ENCODE results near the gene IER2. TPM values are rescaled to one million over a fixed set of nuclear protein-coding genes. Genes with fewer than 3 reads are reported as not detected.
A peak's percentile ranks its signal among the peaks of the same experiment; 100 is the strongest.

The IER2 gene
- total and polyA plus RNA-seq, 2 donors (not counting 1 experiment from before 2014, with no cell fraction given): 16.5 to 26.4 TPM

- no peak for DNase-seq (ENCODE audit: low read depth in 2 of 2)
- no peaks in the 10 kb centered on the region for H3K9me3 ChIP-seq (ENCODE audit: control insufficient read depth, insufficient read depth, low read depth, low read length)
These were observed 20.9 kb downstream of the IER2 start for GRCh38 chr19:13171146-13171545.

GRCh38 chr19:13172346-13173138, 22.3 kb downstream of the IER2 start:
- no peak overlapping the region for H3K4me3 ChIP-seq (replicated peaks in 1 of 4; ENCODE audit: control extremely low read depth in 1 of 4, insufficient read depth in 1 of 4, low read depth in 3 of 4, low read length in 4 of 4)
- TF ChIP-seq CTCF (conservative IDR thresholded peaks at IDR 0.05 in 1 of 2, IDR thresholded peaks at IDR 0.05 in 1 of 2; ENCODE audit: low read depth in 1 of 2, low read length in 2 of 2) (no peak), EZH2 (IDR thresholded peaks at IDR 0.05; ENCODE audit: low read length, missing control alignments) (no peak)
- DNase-seq (ENCODE audit: low read depth in 2 of 2): peak; percentile 85 to 87

More at GRCh38 chr19:13171146-13171545, 20.9 kb downstream of the IER2 start:
- TF ChIP-seq EZH2 (IDR thresholded peaks at IDR 0.05; ENCODE audit: low read length, missing control alignments): no peak
- Histone ChIP-seq H3K4me3 (replicated peaks in 1 of 4; ENCODE audit: control extremely low read depth in 1 of 4, insufficient read depth in 1 of 4, low read depth in 3 of 4, low read length in 4 of 4) (no peak overlapping the region), H3K9ac (ENCODE audit: insufficient read depth, low read length) (no peak overlapping the region), H2AFZ (ENCODE audit: low read length) (no peak overlapping the region), H3K4me2 (ENCODE audit: extremely low read depth, insufficient read depth, low read length) (no peak overlapping the region), H3K79me2 (ENCODE audit: control insufficient read depth, insufficient read depth, low read length) (no peaks in the 10 kb centered on the region), H3K27ac (ENCODE audit: insufficient read depth, low read length) (no peak overlapping the region), H3K4me1 (ENCODE audit: control insufficient read depth, extremely low read depth, insufficient read depth, low read length) (peaks cover 31% of the 10 kb centered on the region), H4K20me1 (ENCODE audit: control insufficient read depth, extremely low read depth, insufficient read depth, low read length) (no peaks in the 10 kb centered on the region), H3K27me3 (ENCODE audit: control insufficient read depth, insufficient read depth, low read length) (no peaks in the 10 kb centered on the region), H3K36me3 (ENCODE audit: control insufficient read depth, insufficient read depth, low read length) (no peaks in the 10 kb centered on the region)

GRCh38 chr19:13173139-13173737, 23.0 kb downstream of the IER2 start:
- H3K79me2 ChIP-seq (ENCODE audit: control insufficient read depth, insufficient read depth, low read length): no peaks in the 10 kb centered on the region
- H3K9ac ChIP-seq (ENCODE audit: insufficient read depth, low read length): no peak overlapping the region
- peak overlapping the region; percentile 75 for H3K27ac ChIP-seq (ENCODE audit: insufficient read depth, low read length)
- peaks cover 23% of the 10 kb centered on the region for H3K4me1 ChIP-seq (ENCODE audit: control insufficient read depth, extremely low read depth, insufficient read depth, low read length)
- DNase-seq (ENCODE audit: low read depth in 2 of 2): no peak
- H3K9me3 ChIP-seq (ENCODE audit: control insufficient read depth, insufficient read depth, low read depth, low read length): no peaks in the 10 kb centered on the region
- peak overlapping the region; percentile 14 for H2AFZ ChIP-seq (ENCODE audit: low read length)
- no peak overlapping the region for H3K4me2 ChIP-seq (ENCODE audit: extremely low read depth, insufficient read depth, low read length)
- no peak for TF ChIP-seq EZH2 (IDR thresholded peaks at IDR 0.05; ENCODE audit: low read length, missing control alignments)
- TF ChIP-seq CTCF (conservative IDR thresholded peaks at IDR 0.05 in 1 of 2, IDR thresholded peaks at IDR 0.05 in 1 of 2; ENCODE audit: low read depth in 1 of 2, low read length in 2 of 2): no peak
- no peaks in the 10 kb centered on the region for H4K20me1 ChIP-seq (ENCODE audit: control insufficient read depth, extremely low read depth, insufficient read depth, low read length)
- no peak overlapping the region for H3K4me3 ChIP-seq (replicated peaks in 1 of 4; ENCODE audit: control extremely low read depth in 1 of 4, insufficient read depth in 1 of 4, low read depth in 3 of 4, low read length in 4 of 4)
- no peaks in the 10 kb centered on the region for H3K27me3 ChIP-seq (ENCODE audit: control insufficient read depth, insufficient read depth, low read length)
- H3K36me3 ChIP-seq (ENCODE audit: control insufficient read depth, insufficient read depth, low read length): no peaks in the 10 kb centered on the region

More at GRCh38 chr19:13172346-13173138, 22.3 kb downstream of the IER2 start:
- no peaks in the 10 kb centered on the region for H3K27me3 ChIP-seq (ENCODE audit: control insufficient read depth, insufficient read depth, low read length)
- peak overlapping the region; percentile 57 for H2AFZ ChIP-seq (ENCODE audit: low read length)
- peak overlapping the region; percentile 58 for H3K4me2 ChIP-seq (ENCODE audit: extremely low read depth, insufficient read depth, low read length)
- H3K9me3 ChIP-seq (ENCODE audit: control insufficient read depth, insufficient read depth, low read depth, low read length): no peaks in the 10 kb centered on the region
- peak overlapping the region; percentile 75 for H3K27ac ChIP-seq (ENCODE audit: insufficient read depth, low read length)
- no peaks in the 10 kb centered on the region for H4K20me1 ChIP-seq (ENCODE audit: control insufficient read depth, extremely low read depth, insufficient read depth, low read length)
- H3K79me2 ChIP-seq (ENCODE audit: control insufficient read depth, insufficient read depth, low read length): no peaks in the 10 kb centered on the region
- H3K9ac ChIP-seq (ENCODE audit: insufficient read depth, low read length): no peak overlapping the region
- H3K4me1 ChIP-seq (ENCODE audit: control insufficient read depth, extremely low read depth, insufficient read depth, low read length): peaks cover 26% of the 10 kb centered on the region
- H3K36me3 ChIP-seq (ENCODE audit: control insufficient read depth, insufficient read depth, low read length): no peaks in the 10 kb centered on the region

Data from fibroblast of lung (primary cell).